HG03103 (cell line): ENCODE data around the gene SFI1.
"Not testable (repeated sequence)": the region's sequence is repeated elsewhere in the genome, so short reads cannot be mapped to it uniquely, and the experiment has no call there.

Experiments
- ATAC-seq: cut with Tn5 transposase; IDR thresholded peaks from one replicate; pipeline ENCODE4 v1.9.1; 2021; ENCODE audit warnings: low read depth; ENCODE audit not compliant: unreplicated experiment

The SFI1 gene, protein sequence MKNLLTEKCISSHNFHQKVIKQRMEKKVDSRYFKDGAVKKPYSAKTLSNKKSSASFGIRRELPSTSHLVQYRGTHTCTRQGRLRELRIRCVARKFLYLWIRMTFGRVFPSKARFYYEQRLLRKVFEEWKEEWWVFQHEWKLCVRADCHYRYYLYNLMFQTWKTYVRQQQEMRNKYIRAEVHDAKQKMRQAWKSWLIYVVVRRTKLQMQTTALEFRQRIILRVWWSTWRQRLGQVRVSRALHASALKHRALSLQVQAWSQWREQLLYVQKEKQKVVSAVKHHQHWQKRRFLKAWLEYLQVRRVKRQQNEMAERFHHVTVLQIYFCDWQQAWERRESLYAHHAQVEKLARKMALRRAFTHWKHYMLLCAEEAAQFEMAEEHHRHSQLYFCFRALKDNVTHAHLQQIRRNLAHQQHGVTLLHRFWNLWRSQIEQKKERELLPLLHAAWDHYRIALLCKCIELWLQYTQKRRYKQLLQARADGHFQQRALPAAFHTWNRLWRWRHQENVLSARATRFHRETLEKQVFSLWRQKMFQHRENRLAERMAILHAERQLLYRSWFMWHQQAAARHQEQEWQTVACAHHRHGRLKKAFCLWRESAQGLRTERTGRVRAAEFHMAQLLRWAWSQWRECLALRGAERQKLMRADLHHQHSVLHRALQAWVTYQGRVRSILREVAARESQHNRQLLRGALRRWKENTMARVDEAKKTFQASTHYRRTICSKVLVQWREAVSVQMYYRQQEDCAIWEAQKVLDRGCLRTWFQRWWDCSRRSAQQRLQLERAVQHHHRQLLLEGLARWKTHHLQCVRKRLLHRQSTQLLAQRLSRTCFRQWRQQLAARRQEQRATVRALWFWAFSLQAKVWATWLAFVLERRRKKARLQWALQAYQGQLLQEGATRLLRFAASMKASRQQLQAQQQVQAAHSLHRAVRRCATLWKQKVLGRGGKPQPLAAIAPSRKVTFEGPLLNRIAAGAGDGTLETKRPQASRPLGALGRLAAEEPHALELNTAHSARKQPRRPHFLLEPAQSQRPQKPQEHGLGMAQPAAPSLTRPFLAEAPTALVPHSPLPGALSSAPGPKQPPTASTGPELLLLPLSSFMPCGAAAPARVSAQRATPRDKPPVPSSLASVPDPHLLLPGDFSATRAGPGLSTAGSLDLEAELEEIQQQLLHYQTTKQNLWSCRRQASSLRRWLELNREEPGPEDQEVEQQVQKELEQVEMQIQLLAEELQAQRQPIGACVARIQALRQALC

GRCh38 chr22:31496007-31496734, at the start of gene SFI1:
TSS of gene SFI1 (plus strand) at chr22:31496536. CDS start at chr22:31508285, 11,749 bp downstream.
- peak; percentile 75 for ATAC-seq

GRCh38 chr22:31446767-31447166, 49.6 kb upstream of the SFI1 start:
- ATAC-seq, result no peak

GRCh38 chr22:31447337-31447736, 49.0 kb upstream of the SFI1 start:
- ATAC-seq, result no peak

GRCh38 chr22:31448382-31448781, 48.0 kb upstream of the SFI1 start:
- ATAC-seq, result no peak

- no peak for ATAC-seq
These were observed 46.8 kb upstream of the SFI1 start for GRCh38 chr22:31449506-31449905.

DNA sequence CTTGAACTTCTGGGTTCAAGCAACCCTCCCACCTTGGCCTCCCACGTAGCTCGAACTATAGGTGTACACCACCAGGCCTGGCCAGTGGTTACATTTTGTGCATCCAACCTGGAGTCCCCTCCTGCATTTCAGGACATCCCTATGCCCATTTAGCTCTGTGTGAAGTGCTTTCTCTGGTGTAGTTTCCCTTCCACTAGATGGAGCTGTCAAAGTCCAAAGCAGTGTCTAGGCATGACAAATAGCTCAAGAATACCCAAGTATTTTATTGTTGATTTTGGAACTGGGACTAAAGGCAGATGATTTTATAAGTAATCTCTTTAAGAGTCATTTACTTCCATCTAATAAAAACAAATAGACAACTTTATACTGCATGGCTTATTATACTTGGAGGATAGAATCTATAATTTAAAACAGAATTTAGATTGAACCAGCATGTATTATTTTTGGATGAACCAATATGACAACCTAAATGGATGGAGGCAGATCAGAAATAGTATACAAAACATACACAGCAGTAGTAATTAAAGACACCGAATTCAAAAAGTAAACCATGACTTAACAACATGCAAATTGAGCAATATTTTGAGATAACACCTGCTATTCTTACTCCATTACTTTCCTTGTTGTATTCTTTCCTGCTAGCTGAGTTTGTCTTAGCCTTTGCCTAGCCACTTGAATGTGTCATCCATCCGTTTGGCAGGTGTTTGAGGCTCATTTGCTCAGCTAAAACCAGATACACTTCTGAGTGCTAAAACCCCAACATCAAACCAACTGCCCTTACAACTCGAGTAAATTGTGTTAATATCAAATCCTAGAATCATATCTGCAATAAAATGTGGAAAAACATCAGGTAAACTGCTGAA, 44.4 kb upstream of the SFI1 start:
- ATAC-seq, result no peak

DNA sequence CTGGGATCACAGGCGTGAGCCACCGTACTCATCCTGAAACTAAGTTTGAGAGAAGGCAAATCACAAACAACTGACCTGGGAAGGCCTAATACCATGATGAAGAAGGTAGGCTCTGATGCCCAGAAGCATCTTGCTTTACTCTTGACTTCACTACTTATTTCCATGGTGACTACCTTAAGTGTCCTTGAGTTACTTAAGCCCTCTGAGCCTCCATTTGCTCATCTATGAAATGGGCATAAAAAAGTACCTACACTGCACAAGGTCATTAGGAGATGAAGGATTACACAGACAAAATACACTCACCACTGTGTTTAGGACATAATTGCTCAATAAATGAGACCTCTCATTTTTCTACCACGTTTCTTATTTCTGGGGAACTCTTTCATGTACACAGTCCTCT, 34.6 kb upstream of the SFI1 start:
- ATAC-seq, result no peak

DNA sequence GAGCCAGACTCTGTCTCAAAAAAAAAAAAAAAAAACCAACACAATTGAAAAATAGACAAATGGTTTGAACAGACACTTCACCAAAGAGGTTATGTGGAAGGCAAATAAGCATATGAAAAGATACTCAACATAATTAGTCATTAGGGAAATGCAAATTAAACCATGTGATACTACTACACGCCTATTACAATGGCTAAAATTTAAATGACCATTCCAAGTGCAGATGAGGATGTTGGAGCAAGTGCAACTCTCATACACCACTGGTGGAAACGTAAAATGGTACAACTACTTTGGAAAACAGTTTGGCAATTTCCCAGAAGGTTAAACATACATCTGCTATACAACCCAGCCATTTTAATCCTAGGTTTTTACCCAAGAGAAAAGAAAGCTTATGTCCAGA, 31.0 kb upstream of the SFI1 start:
- no peak for ATAC-seq

- no peak for ATAC-seq
These were observed 21.6 kb upstream of the SFI1 start for GRCh38 chr22:31474743-31475142.

GRCh38 chr22:31475800-31476199, 20.5 kb upstream of the SFI1 start:
- ATAC-seq, result no peak

DNA sequence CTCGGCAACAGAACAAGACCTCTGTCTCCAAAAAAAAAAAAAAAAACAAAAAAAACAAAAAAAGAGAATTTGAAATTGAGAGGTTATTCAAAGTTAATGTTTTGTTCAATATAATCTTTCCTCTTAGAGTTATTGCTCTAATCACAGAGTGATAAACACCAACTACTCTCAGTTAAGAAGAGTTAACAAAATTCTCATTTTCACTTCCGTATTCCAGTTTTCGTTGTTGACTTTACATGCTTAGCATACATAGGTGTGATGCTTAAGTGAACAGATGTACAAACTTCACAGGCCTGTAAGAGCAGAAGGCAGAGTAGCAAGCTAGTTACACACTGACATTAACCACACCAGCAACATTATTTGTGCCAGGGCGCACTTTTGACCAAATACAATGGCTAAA, 19.0 kb upstream of the SFI1 start:
- ATAC-seq, result no peak

DNA sequence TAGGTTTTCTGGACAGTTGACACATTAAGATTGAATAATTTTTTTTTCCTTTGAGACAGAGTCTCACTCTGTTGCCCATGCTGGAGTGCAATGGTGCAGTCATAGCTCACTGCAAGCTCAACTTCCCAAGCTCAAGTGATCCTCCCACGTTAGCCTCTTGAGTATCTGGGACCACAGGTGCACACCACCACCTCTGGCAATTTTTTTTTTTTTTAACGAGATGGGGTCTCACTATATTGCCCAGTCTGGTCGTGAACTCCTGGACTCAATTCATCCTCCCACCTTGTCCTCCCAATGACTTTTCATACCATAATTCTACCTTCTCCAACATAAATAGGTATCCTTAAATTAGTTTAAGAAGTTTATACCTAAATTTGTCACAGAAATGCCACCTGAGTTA, 15.2 kb upstream of the SFI1 start:
- ATAC-seq, result no peak

- not testable (repeated sequence) for ATAC-seq
These were observed 13.9 kb upstream of the SFI1 start for GRCh38 chr22:31482470-31482869.

- ATAC-seq, result not testable (repeated sequence)
These were observed 10.0 kb upstream of the SFI1 start for GRCh38 chr22:31486369-31486768.

DNA sequence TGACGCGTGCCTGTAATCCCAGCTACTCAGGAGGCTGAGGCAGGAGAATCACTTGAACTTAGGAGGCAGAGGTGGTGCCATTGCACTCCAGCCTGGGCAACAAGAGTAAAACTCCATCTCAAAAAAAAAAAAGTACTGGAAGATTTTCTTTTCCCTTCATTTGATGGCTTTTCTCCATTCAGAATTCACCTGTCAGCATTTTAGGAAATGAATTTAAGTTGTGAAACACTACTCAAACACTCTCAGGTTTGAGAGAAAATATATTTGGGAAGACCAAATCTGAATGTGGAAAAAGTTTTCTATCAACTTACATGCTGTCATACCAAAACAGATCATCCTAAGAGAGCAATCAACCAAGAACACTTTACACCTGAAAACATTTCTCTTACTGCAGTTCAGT, 9.4 kb upstream of the SFI1 start:
- no peak for ATAC-seq

GRCh38 chr22:31488346-31488883, 7.9 kb upstream of the SFI1 start:
- no peak for ATAC-seq

GRCh38 chr22:31488988-31489617, 7.2 kb upstream of the SFI1 start:
- no peak for ATAC-seq

- no peak for ATAC-seq
These were observed 6.5 kb upstream of the SFI1 start, which contains the start of gene EIF4ENIF1 for GRCh38 chr22:31489632-31490495. TSS of gene EIF4ENIF1 (minus strand) at chr22:31489842. CDS start at chr22:31488718, 1,124 bp downstream.
